ENCODE measurements around the gene APPL2. TPM values are rescaled to one million over a fixed set of nuclear protein-coding genes. Genes with fewer than 3 reads are reported as not detected.

The APPL2 gene
- total RNA-seq, 1 experiment from 2014 or later = 49.2 TPM

DNA sequence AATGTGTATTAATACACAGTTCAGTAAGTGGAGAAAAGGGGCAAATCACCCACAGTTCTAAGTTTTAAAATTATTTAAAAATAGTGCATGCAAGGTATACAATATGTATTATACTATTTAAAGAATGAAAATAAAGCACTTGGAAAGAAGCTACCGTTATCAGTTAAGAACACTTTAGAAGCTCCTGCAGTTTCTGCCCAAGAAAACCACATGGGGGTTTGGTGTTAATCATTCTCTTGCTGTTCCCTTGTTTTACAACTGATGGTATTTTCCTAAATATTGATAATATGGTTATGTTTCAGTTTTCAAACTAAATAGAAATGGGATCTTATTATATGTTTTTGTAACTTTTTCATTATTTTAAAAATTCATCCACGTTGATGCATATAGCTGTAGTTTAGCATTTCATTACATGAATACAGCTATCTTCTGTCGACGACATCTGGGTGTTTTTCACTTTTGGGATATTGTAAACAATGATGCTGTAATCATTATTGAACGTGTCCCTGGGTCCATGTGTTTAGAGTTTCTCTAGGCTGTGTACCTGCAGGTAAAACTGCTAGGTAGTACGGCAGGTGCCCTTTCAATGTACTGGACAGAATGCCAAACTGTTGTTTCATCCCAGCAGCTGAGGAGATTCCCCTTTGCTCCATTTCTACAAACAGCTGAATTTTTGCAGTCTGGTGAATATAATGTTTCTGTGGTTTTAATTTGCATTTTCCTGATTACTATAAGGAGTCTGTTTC is 64.1 kb downstream of the APPL2 start:
- Histone ChIP-seq H3K4me3 (ENCODE audit: low read depth, low read length) (no peak overlapping the region), H3K27me3 (replicated peaks; ENCODE audit: control insufficient read depth, insufficient read depth, low read length) (no peaks in the 10 kb centered on the region), H3K4me1 (no peaks in the 10 kb centered on the region), H3K36me3 (ENCODE audit: control insufficient read depth, insufficient read depth, low read length) (0 out of 2 replicates have a peak, but pooled peaks cover 1% of the 10 kb centered on the region), H3K9me3 (no peaks in the 10 kb centered on the region)
- BruUV-seq (replicated peaks) = no TSS peak
- intact Hi-C loops (cut with micrococcal nuclease; ENCODE audit: unreplicated experiment) = no loop called here
- Mint-ChIP-seq H3K36me3 (ENCODE audit: insufficient read depth, unreplicated experiment) (peaks cover 42% of the 10 kb centered on the region), H3K27me3 (ENCODE audit: insufficient read depth, unreplicated experiment) (no peaks in the 10 kb centered on the region), H3K27ac (ENCODE audit: unreplicated experiment) (no peak overlapping the region), H3K4me1 (ENCODE audit: low read depth, unreplicated experiment) (no peaks in the 10 kb centered on the region), H3K4me3 (ENCODE audit: unreplicated experiment) (no peak overlapping the region), H3K9me3 (ENCODE audit: unreplicated experiment) (no peaks in the 10 kb centered on the region)
- ChIA-PET POLR2A (no interaction called here), CTCF (interaction anchor here (1.0 kb wide), 1 partner anchor 212 kb away, joined by 3 read pairs; no protein-coding TSS in a partner anchor)
- DNase-seq = no peak
- TF ChIP-seq, protein P1, sequence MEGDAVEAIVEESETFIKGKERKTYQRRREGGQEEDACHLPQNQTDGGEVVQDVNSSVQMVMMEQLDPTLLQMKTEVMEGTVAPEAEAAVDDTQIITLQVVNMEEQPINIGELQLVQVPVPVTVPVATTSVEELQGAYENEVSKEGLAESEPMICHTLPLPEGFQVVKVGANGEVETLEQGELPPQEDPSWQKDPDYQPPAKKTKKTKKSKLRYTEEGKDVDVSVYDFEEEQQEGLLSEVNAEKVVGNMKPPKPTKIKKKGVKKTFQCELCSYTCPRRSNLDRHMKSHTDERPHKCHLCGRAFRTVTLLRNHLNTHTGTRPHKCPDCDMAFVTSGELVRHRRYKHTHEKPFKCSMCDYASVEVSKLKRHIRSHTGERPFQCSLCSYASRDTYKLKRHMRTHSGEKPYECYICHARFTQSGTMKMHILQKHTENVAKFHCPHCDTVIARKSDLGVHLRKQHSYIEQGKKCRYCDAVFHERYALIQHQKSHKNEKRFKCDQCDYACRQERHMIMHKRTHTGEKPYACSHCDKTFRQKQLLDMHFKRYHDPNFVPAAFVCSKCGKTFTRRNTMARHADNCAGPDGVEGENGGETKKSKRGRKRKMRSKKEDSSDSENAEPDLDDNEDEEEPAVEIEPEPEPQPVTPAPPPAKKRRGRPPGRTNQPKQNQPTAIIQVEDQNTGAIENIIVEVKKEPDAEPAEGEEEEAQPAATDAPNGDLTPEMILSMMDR (IDR thresholded peaks at IDR 0.05; ENCODE audit: insufficient read depth in 1 of 2, low read depth in 1 of 2, low read length in 1 of 2, severe bottlenecking in 1 of 2, unreplicated experiment in 1 of 2) = no peak

DNA sequence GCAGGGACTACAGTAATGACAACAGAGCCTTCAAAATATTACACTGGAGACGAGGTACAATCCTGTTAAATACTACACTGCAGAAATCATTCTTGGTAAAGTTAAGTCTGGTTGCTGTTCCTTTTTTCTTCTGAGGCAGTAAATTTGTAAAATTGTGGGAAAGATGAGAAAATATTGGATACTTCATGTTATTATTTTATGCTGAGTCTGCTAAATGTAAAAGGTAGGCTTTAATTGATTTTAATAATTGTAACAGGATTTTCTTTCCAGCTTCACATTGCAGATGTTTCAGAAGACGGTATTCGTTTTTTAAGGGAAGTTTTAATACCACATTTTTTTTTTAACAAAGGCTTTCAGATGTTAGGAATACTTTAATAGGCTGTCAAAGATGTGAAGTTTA is 65.8 kb downstream of the APPL2 start:
- TF ChIP-seq, protein P1 (IDR thresholded peaks at IDR 0.05; ENCODE audit: insufficient read depth in 1 of 2, low read depth in 1 of 2, low read length in 1 of 2, severe bottlenecking in 1 of 2, unreplicated experiment in 1 of 2) = no peak
- Histone ChIP-seq H3K9me3 (no peaks in the 10 kb centered on the region), H3K36me3 (ENCODE audit: control insufficient read depth, insufficient read depth, low read length) (peaks cover 1% of the 10 kb centered on the region; the same call in 1 of the 2 replicates), H3K4me1 (no peaks in the 10 kb centered on the region), H3K4me3 (ENCODE audit: low read depth, low read length) (no peak overlapping the region), H3K27me3 (replicated peaks; ENCODE audit: control insufficient read depth, insufficient read depth, low read length) (no peaks in the 10 kb centered on the region)
- H3K27ac Mint-ChIP-seq (ENCODE audit: unreplicated experiment) = no peak overlapping the region
- POLR2A ChIA-PET = no interaction called here
- H3K27me3 Mint-ChIP-seq (ENCODE audit: insufficient read depth, unreplicated experiment) = no peaks in the 10 kb centered on the region
- DNase-seq = no peak
- H3K4me1 Mint-ChIP-seq (ENCODE audit: low read depth, unreplicated experiment) = no peaks in the 10 kb centered on the region
- no peaks in the 10 kb centered on the region for H3K9me3 Mint-ChIP-seq (ENCODE audit: unreplicated experiment)
- no peak overlapping the region for H3K4me3 Mint-ChIP-seq (ENCODE audit: unreplicated experiment)
- intact Hi-C loops (cut with micrococcal nuclease; ENCODE audit: unreplicated experiment) = no loop called here
- no TSS peak for BruUV-seq (replicated peaks)
- H3K36me3 Mint-ChIP-seq (ENCODE audit: insufficient read depth, unreplicated experiment) = peaks cover 35% of the 10 kb centered on the region
- CTCF ChIA-PET = no interaction called here

GRCh38 chr12:105168006-105168405 is 68.0 kb downstream of the APPL2 start:
- POLR2A ChIA-PET = no interaction called here
- TF ChIP-seq, protein P1 (IDR thresholded peaks at IDR 0.05; ENCODE audit: insufficient read depth in 1 of 2, low read depth in 1 of 2, low read length in 1 of 2, severe bottlenecking in 1 of 2, unreplicated experiment in 1 of 2) = no peak
- DNase-seq = no peak
- Histone ChIP-seq H3K4me3 (ENCODE audit: low read depth, low read length) (no peak overlapping the region), H3K36me3 (ENCODE audit: control insufficient read depth, insufficient read depth, low read length) (no peaks in the 10 kb centered on the region; the same call in 1 of the 2 replicates), H3K9me3 (no peaks in the 10 kb centered on the region), H3K27me3 (replicated peaks; ENCODE audit: control insufficient read depth, insufficient read depth, low read length) (no peaks in the 10 kb centered on the region), H3K4me1 (no peaks in the 10 kb centered on the region)
- no peaks in the 10 kb centered on the region for H3K4me1 Mint-ChIP-seq (ENCODE audit: low read depth, unreplicated experiment)
- intact Hi-C loops (cut with micrococcal nuclease; ENCODE audit: unreplicated experiment) = no loop called here
- H3K4me3 Mint-ChIP-seq (ENCODE audit: unreplicated experiment) = no peak overlapping the region
- no TSS peak for BruUV-seq (replicated peaks)
- CTCF ChIA-PET = no interaction called here
- H3K36me3 Mint-ChIP-seq (ENCODE audit: insufficient read depth, unreplicated experiment) = peaks cover 44% of the 10 kb centered on the region
- no peaks in the 10 kb centered on the region for H3K27me3 Mint-ChIP-seq (ENCODE audit: insufficient read depth, unreplicated experiment)
- no peak overlapping the region for H3K27ac Mint-ChIP-seq (ENCODE audit: unreplicated experiment)
- no peaks in the 10 kb centered on the region for H3K9me3 Mint-ChIP-seq (ENCODE audit: unreplicated experiment)

Data from Caco-2 (cell line).